Lung (tissue), 12 donors: ENCODE results near the gene FHL3. TPM values are rescaled to one million over a fixed set of nuclear protein-coding genes. Genes with fewer than 3 reads are reported as not detected.
"Not testable (repeated sequence)": the region's sequence is repeated elsewhere in the genome, so short reads cannot be mapped to it uniquely, and the experiment has no call there.

Experiments
- ATAC-seq: fragments of 200-7000 bp; cut with Tn5 transposase; one replicate; pipeline ENCODE4 v1.9.1; 2020; ENCODE audit warnings: moderate number of reproducible peaks; ENCODE audit not compliant: insufficient read depth, low FRiP score
- DNase-seq, 3 donors: peaks; one replicate each; pipeline ENCODE4 v3.0.0-alpha.2; 2013 to 2017
- H3K27ac ChIP-seq, 2 donors: one replicate each; pipeline ENCODE4 v1.5.1; 2013; ENCODE audit warnings: mild to moderate bottlenecking in 2 of 2, moderate library complexity in 2 of 2, control low read depth in 1 of 2, inconsistent platforms in 1 of 2, low read depth in 1 of 2, low read length in 1 of 2
- H3K27me3 ChIP-seq, 3 donors: one replicate each; pipeline ENCODE4 v1.5.1; 2013; ENCODE audit warnings: low read length in 2 of 3; ENCODE audit not compliant: control insufficient read depth in 3 of 3, insufficient read depth in 3 of 3
- H3K36me3 ChIP-seq, 4 donors: one replicate each; pipeline ENCODE4 v1.5.1; 2013; ENCODE audit warnings: low read length in 4 of 4, mild to moderate bottlenecking in 1 of 4, moderate library complexity in 1 of 4; ENCODE audit not compliant: control insufficient read depth in 4 of 4, insufficient read depth in 4 of 4
- H3K4me1 ChIP-seq, 5 donors: one replicate each; pipeline ENCODE4 v1.5.1; 2013; ENCODE audit warnings: low read length in 5 of 5, mild to moderate bottlenecking in 2 of 5, moderate library complexity in 1 of 5; ENCODE audit not compliant: control insufficient read depth in 5 of 5, insufficient read depth in 5 of 5
- H3K4me3 ChIP-seq: one replicate; pipeline ENCODE4 v1.5.1; 2013; ENCODE audit warnings: mild to moderate bottlenecking, control low read depth, moderate library complexity
- H3K9ac ChIP-seq, 2 donors: one replicate each; pipeline ENCODE4 v1.5.1; 2013; ENCODE audit warnings: low read length in 2 of 2, control low read depth in 1 of 2; ENCODE audit not compliant: insufficient read depth in 1 of 2
- H3K9me3 ChIP-seq, 4 donors: one replicate each; pipeline ENCODE4 v1.5.1; 2013; ENCODE audit warnings: low read length in 3 of 4, mild to moderate bottlenecking in 1 of 4, moderate library complexity in 1 of 4; ENCODE audit not compliant: control insufficient read depth in 4 of 4, insufficient read depth in 3 of 4
- WGBS, 2 donors: extraction: QIAGEN DNeasy Blood & Tissue Kit; methylation state at CpG; one replicate each; pipeline ENCODE4 v1.1.7; 2013; 5-methylcytosine and 5-hydroxymethylcytosine counted together
- polyA plus RNA-seq, 2 donors: library from polyadenylated mRNA; stranded (reverse); fragments of 200-250 nt; gene quantifications; one replicate each; pipeline ENCODE4 v1.2.1, GENCODE V29; 2013
- total RNA-seq, 2 donors: library from RNA; depleted of rRNA in 1 of 2; stranded (reverse); fragments of >200 nt in 1 of 2; gene quantifications; one replicate each; pipeline ENCODE4 v1.2.1, GENCODE V29; 2014 to 2021
- TF ChIP-seq, protein P1 (sequence below): IDR thresholded peaks from 2 replicates; pipeline ENCODE4 v1.5.1; 2012; ENCODE audit warnings: mild to moderate bottlenecking; ENCODE audit errors: control extremely low read depth, extremely low read depth
- donor health status: control.
- donor health status: control.
- donor health status: Bipolar disorder and iron deficiency.
- donor health status: healthy.
- donor health status: DM: yes; HTN: yes; CAD: no.

The FHL3 gene
- total and polyA plus RNA-seq, 4 donors, result 10.0 to 33.1 (median 23.9) TPM

- H3K4me1 ChIP-seq, H3K9me3 ChIP-seq, ATAC-seq, H3K27ac ChIP-seq, H3K9ac ChIP-seq, H3K27me3 ChIP-seq, H3K4me3 ChIP-seq: not testable (repeated sequence)
- H3K36me3 ChIP-seq, result peaks cover 14 to 43% (median 28%) of the 10 kb centered on the region in 4 donors
- TF ChIP-seq, protein P1, sequence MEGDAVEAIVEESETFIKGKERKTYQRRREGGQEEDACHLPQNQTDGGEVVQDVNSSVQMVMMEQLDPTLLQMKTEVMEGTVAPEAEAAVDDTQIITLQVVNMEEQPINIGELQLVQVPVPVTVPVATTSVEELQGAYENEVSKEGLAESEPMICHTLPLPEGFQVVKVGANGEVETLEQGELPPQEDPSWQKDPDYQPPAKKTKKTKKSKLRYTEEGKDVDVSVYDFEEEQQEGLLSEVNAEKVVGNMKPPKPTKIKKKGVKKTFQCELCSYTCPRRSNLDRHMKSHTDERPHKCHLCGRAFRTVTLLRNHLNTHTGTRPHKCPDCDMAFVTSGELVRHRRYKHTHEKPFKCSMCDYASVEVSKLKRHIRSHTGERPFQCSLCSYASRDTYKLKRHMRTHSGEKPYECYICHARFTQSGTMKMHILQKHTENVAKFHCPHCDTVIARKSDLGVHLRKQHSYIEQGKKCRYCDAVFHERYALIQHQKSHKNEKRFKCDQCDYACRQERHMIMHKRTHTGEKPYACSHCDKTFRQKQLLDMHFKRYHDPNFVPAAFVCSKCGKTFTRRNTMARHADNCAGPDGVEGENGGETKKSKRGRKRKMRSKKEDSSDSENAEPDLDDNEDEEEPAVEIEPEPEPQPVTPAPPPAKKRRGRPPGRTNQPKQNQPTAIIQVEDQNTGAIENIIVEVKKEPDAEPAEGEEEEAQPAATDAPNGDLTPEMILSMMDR, result peak; percentile 49
- WGBS, 2 donors, result 55 to 63% methylated on average over 6 of the region's 6 CpGs
- DNase-seq, result peak in 2 of 3 donors; percentile 52 to 63
Measured at GRCh38 chr1:37975083-37975482, 30.2 kb downstream of the FHL3 start.

DNA sequence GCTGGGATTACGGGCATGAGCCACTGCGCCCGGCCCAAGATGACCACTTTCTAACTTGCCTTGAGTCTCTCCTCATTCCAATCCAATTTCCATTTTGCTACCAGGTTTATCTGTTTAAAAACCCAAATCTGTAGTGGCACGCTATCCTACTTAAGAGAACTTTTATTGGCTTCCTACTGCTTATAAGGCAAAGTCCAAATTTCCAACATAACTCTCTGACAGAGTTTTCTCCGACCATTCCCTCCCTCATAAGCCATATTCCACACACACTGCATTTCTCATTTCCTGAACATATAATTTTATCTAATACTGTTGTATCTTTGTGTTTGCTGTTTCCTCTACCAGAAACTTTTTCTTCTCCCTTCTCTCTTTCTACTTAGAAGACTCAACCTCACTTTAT, 30.7 kb downstream of the FHL3 start:
- ATAC-seq (no peak), DNase-seq (no peak)
- Histone ChIP-seq H3K4me3 (no peak overlapping the region), H3K36me3 (peaks cover 17 to 41% (median 28%) of the 10 kb centered on the region in 4 donors), H3K27ac (no peak overlapping the region), H3K27me3 (no peaks in the 10 kb centered on the region), H3K9ac (no peak overlapping the region), H3K9me3 (no peaks in the 10 kb centered on the region), H3K4me1 (no peaks in the 10 kb centered on the region)
- TF ChIP-seq, protein P1, result no peak
- WGBS, 2 donors, result 98% methylated on average over 5 of the region's 5 CpGs

DNA sequence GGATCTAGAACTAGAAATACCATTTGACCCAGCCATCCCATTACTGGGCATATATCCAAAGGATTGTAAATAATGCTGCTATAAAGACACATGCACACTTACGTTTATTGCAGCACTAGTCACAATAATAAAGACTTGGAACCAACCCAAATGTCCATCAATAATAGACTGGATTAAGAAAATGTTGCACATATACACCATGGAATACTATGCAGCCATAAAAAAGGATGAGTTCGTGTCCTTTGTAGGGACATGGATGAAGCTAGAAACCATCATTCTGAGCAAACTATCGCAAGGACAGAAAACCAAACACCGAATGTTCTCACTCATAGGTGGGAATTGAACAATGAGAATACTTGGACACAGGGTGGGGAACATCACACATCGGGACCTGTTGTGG, 31.6 kb downstream of the FHL3 start:
- DNase-seq, H3K9ac ChIP-seq, H3K9me3 ChIP-seq, H3K4me1 ChIP-seq, H3K4me3 ChIP-seq, H3K27me3 ChIP-seq, H3K27ac ChIP-seq, ATAC-seq: not testable (repeated sequence)
- peaks cover 14 to 43% (median 30%) of the 10 kb centered on the region in 4 donors for H3K36me3 ChIP-seq
- WGBS, 2 donors, result 94% methylated on average over 5 of the region's 5 CpGs

GRCh38 chr1:37965301-37965700, 40.0 kb downstream of the FHL3 start:
- Histone ChIP-seq H3K27me3 (no peaks in the 10 kb centered on the region), H3K4me1 (no peaks in the 10 kb centered on the region), H3K36me3 (peaks cover 22 to 41% (median 36%) of the 10 kb centered on the region in 4 donors), H3K9me3 (no peaks in the 10 kb centered on the region), H3K4me3 (no peak overlapping the region), H3K9ac (no peak overlapping the region), H3K27ac (no peak overlapping the region)
- ATAC-seq, result no peak
- 95 to 98% methylated on average over 4 of the region's 4 CpGs for WGBS, 2 donors
- DNase-seq, result no peak
- TF ChIP-seq, protein P1, result no peak

GRCh38 chr1:37964106-37964505, 41.2 kb downstream of the FHL3 start:
- ATAC-seq, H3K27ac ChIP-seq, H3K4me1 ChIP-seq, DNase-seq, H3K4me3 ChIP-seq, H3K9me3 ChIP-seq, H3K9ac ChIP-seq, H3K27me3 ChIP-seq: not testable (repeated sequence)
- peaks cover 18 to 42% (median 31%) of the 10 kb centered on the region in 4 donors for H3K36me3 ChIP-seq
- 83 to 84% methylated on average over 12 of the region's 12 CpGs for WGBS, 2 donors
